ENCODE results near the gene AZU1.

Gene AZU1

DNA sequence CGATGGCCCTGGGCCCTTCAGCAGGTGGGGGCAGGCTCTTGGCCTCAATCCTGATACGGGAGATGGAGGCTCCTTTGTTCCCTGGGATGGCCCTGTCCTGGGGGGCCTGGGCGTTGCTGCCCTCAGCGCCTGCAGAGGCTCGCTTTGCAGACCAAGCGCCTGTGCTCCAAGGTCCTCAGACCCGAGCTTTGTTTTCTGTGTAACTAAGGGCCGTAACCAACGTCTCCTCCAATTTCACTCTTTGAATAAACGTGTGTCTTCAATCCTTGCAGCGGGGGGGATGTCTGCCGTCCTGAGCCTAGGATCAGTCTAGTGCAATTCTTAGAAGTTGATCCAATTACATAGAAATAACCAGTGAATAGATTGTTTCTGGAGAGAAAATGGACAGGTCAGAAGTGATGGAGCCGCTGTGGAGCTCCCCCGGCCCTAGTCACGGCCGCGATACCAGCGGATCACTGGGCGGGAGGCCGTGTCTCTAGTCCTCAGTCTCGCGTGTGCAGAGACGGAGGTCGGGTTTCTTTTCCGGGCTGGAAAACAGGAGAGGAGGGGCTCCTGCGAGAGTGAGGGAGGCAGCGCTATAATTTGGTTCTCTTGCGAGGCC is 25.0 kb upstream of the AZU1 start:
- H3K36me3 Mint-ChIP-seq (ENCODE audit: low read depth), result peaks cover 64% of the 10 kb centered on the region
- peak overlapping the region; percentile 52 for H3K4me3 Mint-ChIP-seq
- H3K27me3 Mint-ChIP-seq, result no peaks in the 10 kb centered on the region
- H3K4me1 Mint-ChIP-seq (ENCODE audit: low read depth), result peaks cover 44% of the 10 kb centered on the region
- H3K27ac Mint-ChIP-seq, result peak overlapping the region; percentile 76
- no peaks in the 10 kb centered on the region for H3K9me3 Mint-ChIP-seq

DNA sequence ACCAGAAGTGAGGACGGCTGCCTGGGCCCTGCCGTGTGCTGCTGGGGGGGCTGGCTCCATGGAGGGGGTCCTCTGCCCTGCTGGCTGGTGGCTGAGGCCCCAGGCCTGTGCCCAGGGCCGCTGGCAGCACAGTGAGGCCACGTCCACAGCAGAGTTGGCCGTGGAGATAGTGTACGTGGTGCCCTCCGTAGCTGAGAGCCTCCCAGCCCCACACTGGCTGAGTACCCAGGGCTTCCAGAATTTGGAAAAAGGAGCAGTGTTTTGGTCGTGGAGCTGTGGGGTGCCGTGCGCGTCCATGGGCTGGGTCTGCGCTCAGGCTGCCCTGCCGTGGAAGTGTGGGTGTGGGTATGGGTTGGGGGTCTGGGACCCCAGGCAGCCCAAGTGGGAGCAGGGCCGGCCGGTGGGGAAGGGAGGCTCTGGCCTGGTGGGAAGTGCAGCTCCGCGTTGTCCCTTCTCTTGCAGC is 24.5 kb upstream of the AZU1 start:
- H3K36me3 Mint-ChIP-seq (ENCODE audit: low read depth), result peaks cover 69% of the 10 kb centered on the region
- peaks cover 47% of the 10 kb centered on the region for H3K4me1 Mint-ChIP-seq (ENCODE audit: low read depth)
- H3K27me3 Mint-ChIP-seq, result no peaks in the 10 kb centered on the region
- no peak overlapping the region for H3K27ac Mint-ChIP-seq
- no peak overlapping the region for H3K4me3 Mint-ChIP-seq
- no peaks in the 10 kb centered on the region for H3K9me3 Mint-ChIP-seq

DNA sequence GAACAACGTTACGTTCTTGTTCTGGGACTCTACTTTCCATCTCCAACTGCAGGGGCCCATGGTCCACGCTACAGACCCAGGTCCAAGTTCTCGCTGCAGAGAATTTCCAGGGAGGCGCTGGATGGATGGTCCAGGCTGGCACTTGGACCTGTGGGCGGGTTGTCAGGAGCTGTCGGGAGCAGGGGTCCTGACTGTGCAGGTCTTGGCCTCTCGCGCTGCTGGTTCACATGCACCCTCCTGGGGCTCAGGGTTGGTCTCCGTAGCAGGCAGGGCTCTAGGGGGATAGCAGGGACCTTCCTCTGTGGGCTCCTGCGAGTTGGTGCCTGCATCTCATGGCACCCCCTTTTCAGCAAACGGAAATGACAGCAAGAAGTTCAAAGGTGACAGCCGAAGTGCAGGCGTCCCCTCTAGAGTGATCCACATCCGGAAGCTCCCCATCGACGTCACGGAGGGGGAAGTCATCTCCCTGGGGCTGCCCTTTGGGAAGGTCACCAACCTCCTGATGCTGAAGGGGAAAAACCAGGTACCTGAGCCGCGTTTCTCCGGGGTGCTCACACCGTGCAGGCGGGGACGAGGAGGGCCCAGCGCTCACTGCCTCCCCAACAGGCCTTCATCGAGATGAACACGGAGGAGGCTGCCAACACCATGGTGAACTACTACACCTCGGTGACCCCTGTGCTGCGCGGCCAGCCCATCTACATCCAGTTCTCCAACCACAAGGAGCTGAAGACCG is 23.8 kb upstream of the AZU1 start:
- Mint-ChIP-seq H3K36me3 (ENCODE audit: low read depth) (peaks cover 63% of the 10 kb centered on the region), H3K27ac (no peak overlapping the region)

DNA sequence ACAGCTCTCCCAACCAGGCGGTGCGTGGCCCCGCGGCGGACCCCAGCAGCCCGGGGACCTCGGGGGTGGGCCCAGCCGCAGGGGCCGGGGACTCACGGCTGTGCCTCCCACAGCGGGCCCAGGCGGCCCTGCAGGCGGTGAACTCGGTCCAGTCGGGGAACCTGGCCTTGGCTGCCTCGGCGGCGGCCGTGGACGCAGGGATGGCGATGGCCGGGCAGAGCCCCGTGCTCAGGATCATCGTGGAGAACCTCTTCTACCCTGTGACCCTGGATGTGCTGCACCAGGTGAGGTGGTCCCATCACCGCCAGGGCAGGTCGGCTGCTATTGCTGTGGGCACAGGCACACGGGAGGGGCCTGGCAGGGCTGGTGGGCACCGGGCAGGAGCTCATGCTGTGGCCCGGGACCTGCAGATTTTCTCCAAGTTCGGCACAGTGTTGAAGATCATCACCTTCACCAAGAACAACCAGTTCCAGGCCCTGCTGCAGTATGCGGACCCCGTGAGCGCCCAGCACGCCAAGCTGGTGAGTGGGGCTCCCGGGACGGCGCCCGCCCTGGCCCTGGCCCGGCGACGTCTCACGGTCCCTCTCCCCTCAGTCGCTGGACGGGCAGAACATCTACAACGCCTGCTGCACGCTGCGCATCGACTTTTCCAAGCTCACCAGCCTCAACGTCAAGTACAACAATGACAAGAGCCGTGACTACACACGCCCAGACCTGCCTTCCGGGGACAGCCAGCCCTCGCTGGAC is 23.0 kb upstream of the AZU1 start:
- peaks cover 60% of the 10 kb centered on the region for H3K36me3 Mint-ChIP-seq (ENCODE audit: low read depth)
- no peak overlapping the region for H3K4me3 Mint-ChIP-seq
- no peaks in the 10 kb centered on the region for H3K27me3 Mint-ChIP-seq
- H3K4me1 Mint-ChIP-seq (ENCODE audit: low read depth), result peaks cover 40% of the 10 kb centered on the region
- H3K9me3 Mint-ChIP-seq, result no peaks in the 10 kb centered on the region
- no peak overlapping the region for H3K27ac Mint-ChIP-seq

More for the DNA sequence above, 23.8 kb upstream of the AZU1 start:
- Mint-ChIP-seq H3K27me3 (no peaks in the 10 kb centered on the region), H3K4me3 (no peak overlapping the region), H3K9me3 (no peaks in the 10 kb centered on the region), H3K4me1 (ENCODE audit: low read depth) (peaks cover 47% of the 10 kb centered on the region)

DNA sequence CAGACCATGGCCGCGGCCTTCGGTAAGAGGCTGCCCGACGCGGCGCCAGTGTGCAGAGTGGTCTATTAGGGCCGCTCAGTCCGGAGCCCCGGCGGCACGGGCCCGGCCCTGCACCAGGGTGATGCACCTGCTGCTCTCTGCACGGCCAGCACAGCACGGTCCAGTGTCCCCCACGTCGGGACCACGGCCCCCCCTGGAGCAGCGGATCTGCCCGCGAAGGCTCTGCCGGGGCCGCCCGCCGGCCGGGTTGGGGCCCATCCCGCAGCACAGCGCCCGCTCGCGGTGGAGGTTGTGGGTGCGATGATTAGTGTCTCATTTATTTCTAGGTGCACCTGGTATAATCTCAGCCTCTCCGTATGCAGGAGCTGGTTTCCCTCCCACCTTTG is 22.5 kb upstream of the AZU1 start:
- H3K27me3 Mint-ChIP-seq, result no peaks in the 10 kb centered on the region
- no peak overlapping the region for H3K27ac Mint-ChIP-seq
- no peak overlapping the region for H3K4me3 Mint-ChIP-seq
- H3K36me3 Mint-ChIP-seq (ENCODE audit: low read depth), result peaks cover 60% of the 10 kb centered on the region
- no peaks in the 10 kb centered on the region for H3K9me3 Mint-ChIP-seq
- H3K4me1 Mint-ChIP-seq (ENCODE audit: low read depth), result peaks cover 34% of the 10 kb centered on the region

DNA sequence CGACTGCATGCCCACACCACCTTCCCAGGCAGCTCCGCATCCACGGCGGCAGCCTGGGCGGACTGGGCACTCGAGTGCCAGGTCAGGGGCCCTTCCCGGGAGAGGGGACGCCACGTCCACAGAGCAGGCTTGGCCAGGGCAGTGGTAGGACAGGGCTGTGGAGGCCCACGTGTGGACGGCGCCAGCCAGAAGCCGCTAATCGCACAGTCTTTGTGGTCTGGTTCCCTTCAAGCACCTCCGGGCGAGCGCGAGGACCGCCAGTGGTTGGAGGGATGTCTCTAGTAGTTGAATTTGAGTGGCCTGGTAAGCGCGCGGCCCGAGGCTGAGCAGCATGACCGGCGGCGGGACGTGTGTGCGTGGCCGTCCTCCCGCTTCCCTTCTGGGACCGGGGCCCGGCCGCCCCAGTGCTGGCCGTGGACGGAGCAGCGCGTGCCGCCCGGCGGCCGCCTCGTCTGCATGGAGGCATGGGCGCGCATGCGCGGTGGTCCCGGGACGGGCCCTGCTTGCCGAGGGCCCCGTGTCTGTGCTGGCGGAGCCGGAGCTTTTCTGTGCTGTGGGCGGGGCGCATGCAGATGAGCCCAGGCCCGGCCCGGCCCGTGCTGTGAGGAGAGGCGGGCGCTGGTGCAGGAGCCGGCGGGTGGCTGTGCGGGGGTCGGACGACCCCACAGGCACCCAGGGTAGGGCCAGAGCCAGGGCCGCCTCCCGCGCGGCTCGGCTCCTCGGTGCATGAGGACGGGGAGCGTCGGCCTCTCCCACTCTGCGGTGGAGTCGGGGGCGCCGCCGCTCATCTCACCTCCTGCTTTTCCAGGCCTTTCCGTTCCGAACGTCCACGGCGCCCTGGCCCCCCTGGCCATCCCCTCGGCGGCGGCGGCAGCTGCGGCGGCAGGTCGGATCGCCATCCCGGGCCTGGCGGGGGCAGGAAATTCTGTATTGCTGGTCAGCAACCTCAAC is 21.8 kb upstream of the AZU1 start:
- H3K27me3 Mint-ChIP-seq, result no peaks in the 10 kb centered on the region
- H3K27ac Mint-ChIP-seq, result no peak overlapping the region
- H3K4me1 Mint-ChIP-seq (ENCODE audit: low read depth), result peaks cover 28% of the 10 kb centered on the region
- H3K36me3 Mint-ChIP-seq (ENCODE audit: low read depth), result peaks cover 59% of the 10 kb centered on the region
- H3K9me3 Mint-ChIP-seq, result no peaks in the 10 kb centered on the region
- H3K4me3 Mint-ChIP-seq, result no peak overlapping the region

DNA sequence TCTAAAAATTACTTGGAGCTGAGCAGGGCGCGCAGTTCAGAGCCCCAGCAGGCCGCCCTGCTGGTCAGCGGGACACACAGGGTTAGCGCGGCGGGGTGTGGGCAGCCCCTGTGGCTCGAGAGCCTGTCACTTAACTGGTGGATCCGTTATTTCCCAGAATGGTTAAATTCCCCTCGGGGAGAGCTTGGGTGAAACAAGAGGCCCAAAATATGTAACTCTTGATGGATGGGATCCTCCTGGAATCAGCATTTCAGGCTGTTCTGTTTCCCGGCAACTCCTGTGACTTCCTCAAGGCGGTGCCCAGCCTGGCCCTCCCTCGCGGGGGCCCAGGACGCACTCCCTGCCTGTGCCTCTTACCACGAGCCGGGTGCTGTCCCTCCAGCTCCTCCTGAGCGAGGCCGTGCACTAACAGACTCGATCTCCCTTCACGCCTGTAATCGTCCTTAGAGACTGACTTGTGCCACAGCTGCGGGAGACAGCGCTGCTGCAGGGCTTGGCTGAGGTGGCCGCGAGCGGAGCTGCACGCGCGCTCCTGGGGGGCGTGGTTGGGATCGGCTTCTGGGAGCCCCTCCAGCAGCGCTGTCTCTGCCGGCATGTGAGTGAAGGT is 20.7 kb upstream of the AZU1 start:
- H3K27me3 Mint-ChIP-seq, result no peaks in the 10 kb centered on the region
- no peak overlapping the region for H3K27ac Mint-ChIP-seq
- no peak overlapping the region for H3K4me3 Mint-ChIP-seq
- peaks cover 62% of the 10 kb centered on the region for H3K36me3 Mint-ChIP-seq (ENCODE audit: low read depth)
- peaks cover 22% of the 10 kb centered on the region for H3K4me1 Mint-ChIP-seq (ENCODE audit: low read depth)
- H3K9me3 Mint-ChIP-seq, result no peaks in the 10 kb centered on the region

DNA sequence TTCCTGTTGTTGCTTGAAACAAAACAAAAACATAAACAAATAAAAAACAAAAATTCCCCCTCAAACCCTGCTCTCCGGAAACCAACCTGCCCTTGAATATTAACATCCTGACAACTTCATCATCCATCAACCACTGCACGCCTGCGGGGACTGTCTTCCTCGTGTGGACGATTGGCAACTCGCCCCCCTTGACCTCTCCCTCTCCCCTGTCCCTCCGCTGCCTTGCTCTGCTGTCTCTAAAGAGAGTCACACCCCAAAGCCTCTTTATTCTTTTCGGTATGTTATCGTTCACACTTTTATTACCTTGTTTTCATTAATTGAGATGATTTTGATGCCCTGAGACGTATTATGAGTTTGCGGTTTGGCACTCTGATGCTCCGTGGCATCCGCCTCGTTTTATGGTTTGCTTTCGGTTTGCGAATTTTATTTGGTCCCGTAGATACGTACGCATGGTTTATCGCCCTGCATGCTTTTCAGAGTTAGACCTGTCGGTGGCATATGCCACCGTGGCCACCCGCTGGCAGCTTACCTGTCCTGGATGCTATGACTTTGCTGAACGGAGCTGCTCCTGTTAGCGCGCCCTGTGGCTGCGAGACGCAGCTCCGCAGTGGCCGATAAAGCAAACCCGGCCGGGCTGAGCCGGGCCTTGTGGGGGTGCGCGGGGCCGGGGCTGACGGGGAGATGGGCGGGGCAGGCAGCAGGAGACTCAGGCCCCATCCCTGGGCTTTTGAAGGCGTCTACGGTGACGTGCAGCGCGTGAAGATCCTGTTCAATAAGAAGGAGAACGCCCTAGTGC is 19.8 kb upstream of the AZU1 start:
- Mint-ChIP-seq H3K27ac (no peak overlapping the region), H3K27me3 (no peaks in the 10 kb centered on the region), H3K4me3 (no peak overlapping the region), H3K36me3 (ENCODE audit: low read depth) (peaks cover 60% of the 10 kb centered on the region), H3K9me3 (no peaks in the 10 kb centered on the region), H3K4me1 (ENCODE audit: low read depth) (peaks cover 15% of the 10 kb centered on the region)

DNA sequence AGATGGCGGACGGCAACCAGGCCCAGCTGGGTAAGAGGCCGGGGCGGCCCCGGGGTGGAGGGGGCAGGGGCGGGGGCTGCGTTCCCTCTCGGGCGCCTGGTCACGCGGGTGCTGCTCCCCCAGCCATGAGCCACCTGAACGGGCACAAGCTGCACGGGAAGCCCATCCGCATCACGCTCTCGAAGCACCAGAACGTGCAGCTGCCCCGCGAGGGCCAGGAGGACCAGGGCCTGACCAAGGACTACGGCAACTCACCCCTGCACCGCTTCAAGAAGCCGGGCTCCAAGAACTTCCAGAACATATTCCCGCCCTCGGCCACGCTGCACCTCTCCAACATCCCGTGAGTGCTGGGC is 19.2 kb upstream of the AZU1 start:
- peaks cover 11% of the 10 kb centered on the region for H3K4me1 Mint-ChIP-seq (ENCODE audit: low read depth)
- H3K27ac Mint-ChIP-seq, result no peak overlapping the region
- no peaks in the 10 kb centered on the region for H3K9me3 Mint-ChIP-seq
- H3K4me3 Mint-ChIP-seq, result no peak overlapping the region
- no peaks in the 10 kb centered on the region for H3K27me3 Mint-ChIP-seq
- H3K36me3 Mint-ChIP-seq (ENCODE audit: low read depth), result peaks cover 56% of the 10 kb centered on the region

DNA sequence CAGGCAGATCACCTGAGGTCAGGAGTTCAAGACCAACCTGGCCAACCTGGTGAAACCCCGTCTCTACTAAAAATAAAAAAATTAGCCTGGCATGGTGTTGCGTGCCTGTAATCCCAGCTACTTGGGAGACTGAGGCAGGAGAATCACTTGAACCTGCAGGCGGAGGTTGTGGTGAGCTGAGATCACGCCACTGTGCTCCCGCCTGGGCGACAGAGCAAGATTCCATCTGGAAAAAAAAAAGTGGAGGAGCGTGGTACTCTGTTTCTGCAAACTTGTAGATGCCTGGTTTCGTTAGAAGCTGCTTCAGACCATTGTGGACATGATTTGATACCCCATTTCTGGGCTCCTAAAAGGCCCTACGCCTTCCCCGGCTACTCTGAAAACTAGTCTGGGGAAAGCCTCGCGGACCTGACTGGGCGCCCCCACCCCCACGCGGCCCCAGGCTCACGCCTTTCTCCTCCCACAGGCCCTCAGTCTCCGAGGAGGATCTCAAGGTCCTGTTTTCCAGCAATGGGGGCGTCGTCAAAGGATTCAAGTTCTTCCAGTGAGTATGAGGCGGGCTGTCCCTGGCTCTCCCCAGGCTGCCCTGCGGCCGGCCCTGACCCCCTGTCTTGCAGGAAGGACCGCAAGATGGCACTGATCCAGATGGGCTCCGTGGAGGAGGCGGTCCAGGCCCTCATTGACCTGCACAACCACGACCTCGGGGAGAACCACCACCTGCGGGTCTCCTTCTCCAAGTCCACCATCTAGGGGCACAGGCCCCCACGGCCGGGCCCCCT is 17.4 kb upstream of the AZU1 start:
- no peak overlapping the region for H3K27ac Mint-ChIP-seq
- H3K9me3 Mint-ChIP-seq, result no peaks in the 10 kb centered on the region
- H3K4me1 Mint-ChIP-seq (ENCODE audit: low read depth), result peaks cover 7% of the 10 kb centered on the region
- H3K36me3 Mint-ChIP-seq (ENCODE audit: low read depth), result peaks cover 59% of the 10 kb centered on the region
- H3K4me3 Mint-ChIP-seq, result no peak overlapping the region
- H3K27me3 Mint-ChIP-seq, result no peaks in the 10 kb centered on the region

DNA sequence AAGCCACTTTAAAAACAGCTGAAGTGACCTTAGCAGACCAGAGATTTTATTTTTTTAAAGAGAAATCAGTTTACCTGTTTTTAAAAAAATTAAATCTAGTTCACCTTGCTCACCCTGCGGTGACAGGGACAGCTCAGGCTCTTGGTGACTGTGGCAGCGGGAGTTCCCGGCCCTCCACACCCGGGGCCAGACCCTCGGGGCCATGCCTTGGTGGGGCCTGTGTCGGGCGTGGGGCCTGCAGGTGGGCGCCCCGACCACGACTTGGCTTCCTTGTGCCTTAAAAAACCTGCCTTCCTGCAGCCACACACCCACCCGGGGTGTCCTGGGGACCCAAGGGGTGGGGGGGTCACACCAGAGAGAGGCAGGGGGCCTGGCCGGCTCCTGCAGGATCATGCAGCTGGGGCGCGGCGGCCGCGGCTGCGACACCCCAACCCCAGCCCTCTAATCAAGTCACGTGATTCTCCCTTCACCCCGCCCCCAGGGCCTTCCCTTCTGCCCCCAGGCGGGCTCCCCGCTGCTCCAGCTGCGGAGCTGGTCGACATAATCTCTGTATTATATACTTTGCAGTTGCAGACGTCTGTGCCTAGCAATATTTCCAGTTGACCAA is 16.7 kb upstream of the AZU1 start:
- H3K4me3 Mint-ChIP-seq, result no peak overlapping the region
- H3K9me3 Mint-ChIP-seq, result no peaks in the 10 kb centered on the region
- H3K27ac Mint-ChIP-seq, result no peak overlapping the region
- peaks cover 59% of the 10 kb centered on the region for H3K36me3 Mint-ChIP-seq (ENCODE audit: low read depth)
- peaks cover 7% of the 10 kb centered on the region for H3K4me1 Mint-ChIP-seq (ENCODE audit: low read depth)
- H3K27me3 Mint-ChIP-seq, result no peaks in the 10 kb centered on the region

DNA sequence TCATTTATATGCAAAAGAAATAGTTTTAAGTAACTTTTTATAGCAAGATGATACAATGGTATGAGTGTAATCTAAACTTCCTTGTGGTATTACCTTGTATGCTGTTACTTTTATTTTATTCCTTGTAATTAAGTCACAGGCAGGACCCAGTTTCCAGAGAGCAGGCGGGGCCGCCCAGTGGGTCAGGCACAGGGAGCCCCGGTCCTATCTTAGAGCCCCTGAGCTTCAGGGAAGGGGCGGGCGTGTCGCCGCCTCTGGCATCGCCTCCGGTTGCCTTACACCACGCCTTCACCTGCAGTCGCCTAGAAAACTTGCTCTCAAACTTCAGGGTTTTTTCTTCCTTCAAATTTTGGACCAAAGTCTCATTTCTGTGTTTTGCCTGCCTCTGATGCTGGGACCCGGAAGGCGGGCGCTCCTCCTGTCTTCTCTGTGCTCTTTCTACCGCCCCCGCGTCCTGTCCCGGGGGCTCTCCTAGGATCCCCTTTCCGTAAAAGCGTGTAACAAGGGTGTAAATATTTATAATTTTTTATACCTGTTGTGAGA is 16.1 kb upstream of the AZU1 start:
- Mint-ChIP-seq H3K27ac (no peak overlapping the region), H3K36me3 (ENCODE audit: low read depth) (peaks cover 62% of the 10 kb centered on the region), H3K4me1 (ENCODE audit: low read depth) (peaks cover 7% of the 10 kb centered on the region), H3K4me3 (no peak overlapping the region), H3K9me3 (peaks cover 4% of the 10 kb centered on the region), H3K27me3 (no peaks in the 10 kb centered on the region)
